ENCODE measurements around the gene VSTM4.

DNA sequence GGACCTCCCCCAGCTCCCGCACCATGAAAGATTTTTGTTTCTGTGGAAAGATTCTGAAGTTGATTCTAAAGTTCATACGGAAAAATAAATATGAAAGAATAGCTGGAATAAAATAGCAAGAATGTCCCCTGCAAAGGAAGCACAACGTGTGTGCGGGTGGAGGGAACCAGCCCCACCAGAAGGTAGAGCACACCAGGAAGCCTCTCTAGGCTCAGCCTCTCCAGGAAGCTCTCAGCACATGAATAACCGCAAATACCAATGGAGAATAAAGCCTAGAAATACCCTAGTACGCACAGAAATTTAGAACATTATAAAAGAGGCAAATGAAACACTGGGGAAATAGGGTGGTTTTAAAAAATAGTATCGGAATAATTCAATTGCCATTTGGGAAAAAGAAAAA is 43.1 kb upstream of the VSTM4 start:
- TF ChIP-seq, protein P1, sequence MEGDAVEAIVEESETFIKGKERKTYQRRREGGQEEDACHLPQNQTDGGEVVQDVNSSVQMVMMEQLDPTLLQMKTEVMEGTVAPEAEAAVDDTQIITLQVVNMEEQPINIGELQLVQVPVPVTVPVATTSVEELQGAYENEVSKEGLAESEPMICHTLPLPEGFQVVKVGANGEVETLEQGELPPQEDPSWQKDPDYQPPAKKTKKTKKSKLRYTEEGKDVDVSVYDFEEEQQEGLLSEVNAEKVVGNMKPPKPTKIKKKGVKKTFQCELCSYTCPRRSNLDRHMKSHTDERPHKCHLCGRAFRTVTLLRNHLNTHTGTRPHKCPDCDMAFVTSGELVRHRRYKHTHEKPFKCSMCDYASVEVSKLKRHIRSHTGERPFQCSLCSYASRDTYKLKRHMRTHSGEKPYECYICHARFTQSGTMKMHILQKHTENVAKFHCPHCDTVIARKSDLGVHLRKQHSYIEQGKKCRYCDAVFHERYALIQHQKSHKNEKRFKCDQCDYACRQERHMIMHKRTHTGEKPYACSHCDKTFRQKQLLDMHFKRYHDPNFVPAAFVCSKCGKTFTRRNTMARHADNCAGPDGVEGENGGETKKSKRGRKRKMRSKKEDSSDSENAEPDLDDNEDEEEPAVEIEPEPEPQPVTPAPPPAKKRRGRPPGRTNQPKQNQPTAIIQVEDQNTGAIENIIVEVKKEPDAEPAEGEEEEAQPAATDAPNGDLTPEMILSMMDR (IDR thresholded peaks at IDR 0.05 in 2 of 3, conservative IDR thresholded peaks at IDR 0.05 in 1 of 3; ENCODE audit: borderline replicate concordance in 1 of 3, insufficient read depth in 1 of 3, low read depth in 2 of 3, low read length in 2 of 3), result no peak
- TF ChIP-seq SRF (IDR thresholded peaks at IDR 0.05; ENCODE audit: low read depth) (no peak), POLR2A (IDR thresholded peaks at IDR 0.05; ENCODE audit: borderline replicate concordance, extremely low read depth, insufficient read depth, insufficient read length) (no peak), EGR1 (IDR thresholded peaks at IDR 0.05; ENCODE audit: low read depth) (no peak), ZFX (IDR thresholded peaks at IDR 0.05) (no peak), YY1 (IDR thresholded peaks at IDR 0.05; ENCODE audit: extremely low read depth, insufficient replicate concordance, low read depth, low read length) (no peak), POLR2AphosphoS5 (IDR thresholded peaks at IDR 0.05; ENCODE audit: low read depth, low read length) (no peak), SIN3A (IDR thresholded peaks at IDR 0.05; ENCODE audit: low read depth) (no peak), ZNF274 (IDR thresholded peaks at IDR 0.05; ENCODE audit: low read depth, low read length) (no peak), TCF7L2 (IDR thresholded peaks at IDR 0.05; ENCODE audit: borderline replicate concordance, extremely low read depth, insufficient read depth, insufficient read length) (no peak)
- TF ChIP-seq, protein P2, sequence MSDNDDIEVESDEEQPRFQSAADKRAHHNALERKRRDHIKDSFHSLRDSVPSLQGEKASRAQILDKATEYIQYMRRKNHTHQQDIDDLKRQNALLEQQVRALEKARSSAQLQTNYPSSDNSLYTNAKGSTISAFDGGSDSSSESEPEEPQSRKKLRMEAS (IDR thresholded peaks at IDR 0.05), result no peak
- TF ChIP-seq, protein P3, sequence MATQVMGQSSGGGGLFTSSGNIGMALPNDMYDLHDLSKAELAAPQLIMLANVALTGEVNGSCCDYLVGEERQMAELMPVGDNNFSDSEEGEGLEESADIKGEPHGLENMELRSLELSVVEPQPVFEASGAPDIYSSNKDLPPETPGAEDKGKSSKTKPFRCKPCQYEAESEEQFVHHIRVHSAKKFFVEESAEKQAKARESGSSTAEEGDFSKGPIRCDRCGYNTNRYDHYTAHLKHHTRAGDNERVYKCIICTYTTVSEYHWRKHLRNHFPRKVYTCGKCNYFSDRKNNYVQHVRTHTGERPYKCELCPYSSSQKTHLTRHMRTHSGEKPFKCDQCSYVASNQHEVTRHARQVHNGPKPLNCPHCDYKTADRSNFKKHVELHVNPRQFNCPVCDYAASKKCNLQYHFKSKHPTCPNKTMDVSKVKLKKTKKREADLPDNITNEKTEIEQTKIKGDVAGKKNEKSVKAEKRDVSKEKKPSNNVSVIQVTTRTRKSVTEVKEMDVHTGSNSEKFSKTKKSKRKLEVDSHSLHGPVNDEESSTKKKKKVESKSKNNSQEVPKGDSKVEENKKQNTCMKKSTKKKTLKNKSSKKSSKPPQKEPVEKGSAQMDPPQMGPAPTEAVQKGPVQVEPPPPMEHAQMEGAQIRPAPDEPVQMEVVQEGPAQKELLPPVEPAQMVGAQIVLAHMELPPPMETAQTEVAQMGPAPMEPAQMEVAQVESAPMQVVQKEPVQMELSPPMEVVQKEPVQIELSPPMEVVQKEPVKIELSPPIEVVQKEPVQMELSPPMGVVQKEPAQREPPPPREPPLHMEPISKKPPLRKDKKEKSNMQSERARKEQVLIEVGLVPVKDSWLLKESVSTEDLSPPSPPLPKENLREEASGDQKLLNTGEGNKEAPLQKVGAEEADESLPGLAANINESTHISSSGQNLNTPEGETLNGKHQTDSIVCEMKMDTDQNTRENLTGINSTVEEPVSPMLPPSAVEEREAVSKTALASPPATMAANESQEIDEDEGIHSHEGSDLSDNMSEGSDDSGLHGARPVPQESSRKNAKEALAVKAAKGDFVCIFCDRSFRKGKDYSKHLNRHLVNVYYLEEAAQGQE (IDR thresholded peaks at IDR 0.05; ENCODE audit: low read depth), result no peak
- TF ChIP-seq, protein P4, sequence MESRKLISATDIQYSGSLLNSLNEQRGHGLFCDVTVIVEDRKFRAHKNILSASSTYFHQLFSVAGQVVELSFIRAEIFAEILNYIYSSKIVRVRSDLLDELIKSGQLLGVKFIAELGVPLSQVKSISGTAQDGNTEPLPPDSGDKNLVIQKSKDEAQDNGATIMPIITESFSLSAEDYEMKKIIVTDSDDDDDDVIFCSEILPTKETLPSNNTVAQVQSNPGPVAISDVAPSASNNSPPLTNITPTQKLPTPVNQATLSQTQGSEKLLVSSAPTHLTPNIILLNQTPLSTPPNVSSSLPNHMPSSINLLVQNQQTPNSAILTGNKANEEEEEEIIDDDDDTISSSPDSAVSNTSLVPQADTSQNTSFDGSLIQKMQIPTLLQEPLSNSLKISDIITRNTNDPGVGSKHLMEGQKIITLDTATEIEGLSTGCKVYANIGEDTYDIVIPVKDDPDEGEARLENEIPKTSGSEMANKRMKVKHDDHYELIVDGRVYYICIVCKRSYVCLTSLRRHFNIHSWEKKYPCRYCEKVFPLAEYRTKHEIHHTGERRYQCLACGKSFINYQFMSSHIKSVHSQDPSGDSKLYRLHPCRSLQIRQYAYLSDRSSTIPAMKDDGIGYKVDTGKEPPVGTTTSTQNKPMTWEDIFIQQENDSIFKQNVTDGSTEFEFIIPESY (IDR thresholded peaks at IDR 0.05; ENCODE audit: extremely low read depth, insufficient replicate concordance, low read length), result no peak
